Esophagus muscularis mucosa (tissue), 4 donors: ENCODE data around the gene APOL2. TPM values are rescaled to one million over a fixed set of nuclear protein-coding genes. Genes with fewer than 3 reads are reported as not detected.

Source experiments
- DNase-seq: peaks from one replicate; pipeline ENCODE4 v3.0.0-alpha.2; 2017; ENCODE audit errors: extremely low spot score
- H3K27ac ChIP-seq, 4 donors: fragments of 200-600 bp; sonication (generic); replicated peaks in 1 of 4; 1 replicate in 3 of 4; 2 replicates in 1 of 4; pipeline ENCODE4 v1.5.1; 2016 to 2019; ENCODE audit warnings: mild to moderate bottlenecking in 1 of 4
- H3K27me3 ChIP-seq, 4 donors: fragments of 200-600 bp; sonication (generic); one replicate each; pipeline versions ENCODE4 v1.5.1 to v1.6.0; 2016 to 2019
- H3K36me3 ChIP-seq, 4 donors: fragments of 200-600 bp; sonication (generic); one replicate each; pipeline ENCODE4 v1.5.1; 2016 to 2019
- H3K4me1 ChIP-seq, 4 donors: fragments of 200-600 bp; sonication (generic); one replicate each; pipeline ENCODE4 v1.5.1; 2016 to 2019
- H3K4me3 ChIP-seq, 4 donors: fragments of 200-600 bp; sonication (generic); 1 replicate in 2 of 4; 2 replicates in 2 of 4; pipeline ENCODE4 v1.5.1; 2016 to 2019; ENCODE audit warnings: mild to moderate bottlenecking in 4 of 4, moderate library complexity in 1 of 4
- H3K9me3 ChIP-seq, 4 donors: fragments of 200-600 bp; sonication (generic); 1 replicate in 3 of 4; 2 replicates in 1 of 4; pipeline ENCODE4 v1.5.1; 2016 to 2019
- CTCF ChIP-seq, 3 experiments: fragments of 200-600 bp in 2 of 3; fragments of 450-650 bp in 1 of 3; sonication (generic) in 2 of 3; IDR thresholded peaks; one replicate each; pipeline ENCODE4 v1.5.1; 2017 to 2019; ENCODE audit warnings: antibody characterized with exemption in 3 of 3, mild to moderate bottlenecking in 2 of 3, moderate library complexity in 1 of 3
- EP300 ChIP-seq: sonication (generic); formaldehyde crosslinking; IDR thresholded peaks from one replicate; pipeline ENCODE4 v1.6.1; 2017; ENCODE audit warnings: antibody characterized with exemption
- POLR2A ChIP-seq: fragments of 450-650 bp; IDR thresholded peaks from one replicate; pipeline ENCODE4 v1.6.1; 2017; ENCODE audit warnings: antibody characterized with exemption, moderate library complexity, mild to moderate bottlenecking, low read depth
- POLR2AphosphoS5 ChIP-seq, 2 donors: sonication (generic); formaldehyde crosslinking; IDR thresholded peaks; one replicate each; pipeline ENCODE4 v1.6.1; 2017; ENCODE audit warnings: antibody characterized with exemption in 2 of 2
- WGBS: methylation state at CpG from one replicate; pipeline ENCODE4 v1.1.5; 2018; 5-methylcytosine and 5-hydroxymethylcytosine counted together
- intact Hi-C: fragments of 100-400 bp; cut with DNase I; formaldehyde crosslinking; loops from one replicate; pipeline ENCODE4 v1.15.1; 2023
- total RNA-seq, 4 donors: library from RNA; depleted of rRNA; stranded (reverse); fragments of >200 nt; gene quantifications; one replicate each; pipeline versions ENCODE4 v1.1.0 to v1.2.1, GENCODE V29; 2016

Gene APOL2
- total RNA-seq, 4 donors from 2014 or later = 22.0 to 41.9 (median 34.4) TPM

GRCh38 chr22:36227806-36228205 lies 11.5 kb downstream of the APOL2 start:
- H3K4me1 ChIP-seq = peaks cover 0 to 3% (median 0%) of the 10 kb centered on the region in 4 donors
- H3K27me3 ChIP-seq = no peaks in the 10 kb centered on the region
- 95% methylated on average over 8 of the region's 8 CpGs for WGBS
- TF ChIP-seq CTCF (IDR thresholded peaks at IDR 0.05) = no peak
- no peak for TF ChIP-seq POLR2AphosphoS5 (IDR thresholded peaks at IDR 0.05)
- no peak for TF ChIP-seq EP300
- no peak for TF ChIP-seq POLR2A
- no peak for DNase-seq
- H3K36me3 ChIP-seq = peaks cover 28 to 71% (median 59%) of the 10 kb centered on the region in 4 donors
- H3K9me3 ChIP-seq = no peaks in the 10 kb centered on the region
- H3K4me3 ChIP-seq = no peak overlapping the region
- H3K27ac ChIP-seq = no peak overlapping the region
- intact Hi-C loops = no loop called here

GRCh38 chr22:36227396-36227795 lies 11.9 kb downstream of the APOL2 start:
- intact Hi-C loops = no loop called here

GRCh38 chr22:36226189-36226588 lies 13.1 kb downstream of the APOL2 start:
- Histone ChIP-seq H3K4me1 (peaks cover 0 to 8% (median 7%) of the 10 kb centered on the region in 4 donors), H3K4me3 (no peak overlapping the region), H3K36me3 (peaks cover 19 to 54% (median 43%) of the 10 kb centered on the region in 4 donors), H3K27ac (no peak overlapping the region), H3K9me3 (no peaks in the 10 kb centered on the region), H3K27me3 (no peaks in the 10 kb centered on the region)
- no peak for DNase-seq
- TF ChIP-seq POLR2AphosphoS5 (IDR thresholded peaks at IDR 0.05) (peak in 1 of 2 donors; percentile 7), EP300 (no peak)
- intact Hi-C loops = no loop called here
- no CpG with 5 or more reads among the region's 5 CpGs for WGBS

More at GRCh38 chr22:36227396-36227795, 11.9 kb downstream of the APOL2 start:
- Histone ChIP-seq H3K4me1 (no peaks in the 10 kb centered on the region), H3K36me3 (peaks cover 24 to 66% (median 55%) of the 10 kb centered on the region in 4 donors), H3K27ac (no peak overlapping the region), H3K4me3 (no peak overlapping the region), H3K27me3 (no peaks in the 10 kb centered on the region), H3K9me3 (no peaks in the 10 kb centered on the region)
- 93% methylated on average over 9 of the region's 9 CpGs for WGBS
- no peak for DNase-seq
- no peak for TF ChIP-seq POLR2AphosphoS5 (IDR thresholded peaks at IDR 0.05)
- no peak for TF ChIP-seq POLR2A
- no peak for TF ChIP-seq CTCF (IDR thresholded peaks at IDR 0.05)
- no peak for TF ChIP-seq EP300

- intact Hi-C loops = no loop called here
- H3K27ac ChIP-seq = no peak overlapping the region
- peaks cover 11 to 47% (median 36%) of the 10 kb centered on the region in 4 donors for H3K36me3 ChIP-seq
- H3K27me3 ChIP-seq = no peaks in the 10 kb centered on the region
- no peak for DNase-seq
- no peaks in the 10 kb centered on the region for H3K9me3 ChIP-seq
- peaks cover 0 to 12% (median 7%) of the 10 kb centered on the region in 4 donors for H3K4me1 ChIP-seq
- TF ChIP-seq POLR2A (no peak), EP300 (no peak), CTCF (IDR thresholded peaks at IDR 0.05) (no peak), POLR2AphosphoS5 (IDR thresholded peaks at IDR 0.05) (no peak)
- WGBS = 89% methylated on average over 9 of the region's 9 CpGs
- H3K4me3 ChIP-seq = no peak overlapping the region
Observed at GRCh38 chr22:36225333-36225922, 13.9 kb downstream of the APOL2 start.

GRCh38 chr22:36224245-36224644 lies 15.1 kb downstream of the APOL2 start:
- WGBS = 92% methylated on average over 4 of the region's 4 CpGs
- TF ChIP-seq EP300 = no peak
- TF ChIP-seq POLR2AphosphoS5 (IDR thresholded peaks at IDR 0.05) = no peak
- no peak for TF ChIP-seq CTCF (IDR thresholded peaks at IDR 0.05)
- TF ChIP-seq POLR2A = no peak
- intact Hi-C loops = no loop called here
- no peak overlapping the region for H3K4me3 ChIP-seq
- DNase-seq = no peak
- H3K27ac ChIP-seq = no peak overlapping the region
- H3K9me3 ChIP-seq = no peaks in the 10 kb centered on the region
- peaks cover 0 to 12% (median 7%) of the 10 kb centered on the region in 4 donors for H3K4me1 ChIP-seq
- H3K27me3 ChIP-seq = no peaks in the 10 kb centered on the region
- H3K36me3 ChIP-seq = peaks cover 6 to 35% (median 27%) of the 10 kb centered on the region in 4 donors
